AG04450 (cell line): ENCODE measurements around the gene TTC28. TPM values are rescaled to one million over a fixed set of nuclear protein-coding genes. Genes with fewer than 3 reads are reported as not detected.

Source experiments
- CTCF ChIA-PET: fragments of 300-600, 350-600 bp; formaldehyde crosslinking; extraction: SDS; loops from one replicate; lab custom pipeline; 2022; ENCODE audit warnings: antibody characterized with exemption, inconsistent platforms; lab: Charles Lee
- POLR2A ChIA-PET: fragments of 350-600 bp; formaldehyde crosslinking; extraction: SDS; loops from one replicate; lab custom pipeline; 2021; ENCODE audit warnings: antibody characterized with exemption, inconsistent platforms; lab: Yijun Ruan, JAX
- DNase-seq: peaks from one replicate; pipeline ENCODE4 v3.0.0-alpha.2; 2011; ENCODE audit warnings: low read depth, low spot score
- H3K27ac ChIP-seq: one replicate; pipeline ENCODE4 v1.5.1; 2012; ENCODE audit warnings: low read depth, low read length, control low read depth
- H3K27me3 ChIP-seq: one replicate; pipeline ENCODE4 v1.6.0; 2012; ENCODE audit warnings: low read length; ENCODE audit not compliant: control insufficient read depth, insufficient read depth
- H3K4me3 ChIP-seq: 2 replicates; pipeline ENCODE4 v1.5.1; 2011; ENCODE audit warnings: mild to moderate bottlenecking, low read depth, low read length, control low read depth
- H3K9me3 ChIP-seq: 2 replicates; pipeline ENCODE4 v1.5.1; 2012; ENCODE audit warnings: low read length; ENCODE audit not compliant: control insufficient read depth, insufficient read depth
- polyA plus RNA-seq: library from polyadenylated mRNA; depleted of rRNA; stranded (reverse); fragments of >200 nt; gene quantifications from 2 replicates; pipeline ENCODE4 v1.2.3, GENCODE V29; 2011
- TF ChIP-seq, protein P1 (sequence below): IDR thresholded peaks from 2 replicates; pipeline ENCODE4 v1.5.1; 2011; ENCODE audit warnings: low read depth, low read length, control low read depth, inconsistent platforms

TTC28 gene
- polyA plus RNA-seq, 1 experiment = 11.2 TPM

DNA sequence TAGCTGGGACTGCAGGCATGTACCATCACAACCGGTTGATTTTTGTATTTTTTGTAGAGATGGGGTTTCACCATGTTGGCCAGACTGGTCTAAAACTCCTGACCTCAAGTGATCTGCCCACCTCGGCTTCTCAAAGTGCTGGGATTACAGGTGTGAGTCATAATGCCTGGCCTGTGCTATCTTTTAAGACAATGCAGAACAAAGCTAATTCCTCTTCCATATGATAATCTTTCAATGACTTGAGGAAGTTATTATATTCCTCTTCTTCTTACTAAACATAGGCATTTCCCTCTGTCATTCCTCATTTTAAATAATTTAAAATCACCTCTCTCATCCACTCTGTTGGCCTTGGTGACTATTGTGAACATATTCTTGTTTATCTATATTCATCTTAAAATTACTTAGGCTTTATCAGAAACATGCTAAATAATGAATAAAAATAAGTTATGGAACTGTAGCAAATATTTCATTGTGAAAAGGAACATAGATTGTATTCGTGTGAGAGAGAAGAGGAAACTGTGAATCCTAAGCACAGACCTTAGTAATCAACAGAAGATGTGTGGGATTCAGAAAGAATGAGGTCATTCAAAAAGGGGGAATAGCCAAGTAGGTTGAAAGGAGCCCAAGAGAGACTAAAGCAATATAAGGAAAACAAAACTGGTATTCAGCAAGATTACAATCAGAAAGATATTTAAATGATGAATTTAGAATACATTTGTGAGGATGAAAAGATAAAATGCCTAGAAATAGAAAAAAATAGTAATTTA lies 269.4 kb downstream of the TTC28 start:
- ChIA-PET POLR2A (no interaction called here), CTCF (interaction anchor here (2.5 kb wide), 1 partner anchor 358 kb away, joined by 10 read pairs; no protein-coding TSS in a partner anchor)
- no peaks in the 10 kb centered on the region for H3K27me3 ChIP-seq
- TF ChIP-seq, protein P1, sequence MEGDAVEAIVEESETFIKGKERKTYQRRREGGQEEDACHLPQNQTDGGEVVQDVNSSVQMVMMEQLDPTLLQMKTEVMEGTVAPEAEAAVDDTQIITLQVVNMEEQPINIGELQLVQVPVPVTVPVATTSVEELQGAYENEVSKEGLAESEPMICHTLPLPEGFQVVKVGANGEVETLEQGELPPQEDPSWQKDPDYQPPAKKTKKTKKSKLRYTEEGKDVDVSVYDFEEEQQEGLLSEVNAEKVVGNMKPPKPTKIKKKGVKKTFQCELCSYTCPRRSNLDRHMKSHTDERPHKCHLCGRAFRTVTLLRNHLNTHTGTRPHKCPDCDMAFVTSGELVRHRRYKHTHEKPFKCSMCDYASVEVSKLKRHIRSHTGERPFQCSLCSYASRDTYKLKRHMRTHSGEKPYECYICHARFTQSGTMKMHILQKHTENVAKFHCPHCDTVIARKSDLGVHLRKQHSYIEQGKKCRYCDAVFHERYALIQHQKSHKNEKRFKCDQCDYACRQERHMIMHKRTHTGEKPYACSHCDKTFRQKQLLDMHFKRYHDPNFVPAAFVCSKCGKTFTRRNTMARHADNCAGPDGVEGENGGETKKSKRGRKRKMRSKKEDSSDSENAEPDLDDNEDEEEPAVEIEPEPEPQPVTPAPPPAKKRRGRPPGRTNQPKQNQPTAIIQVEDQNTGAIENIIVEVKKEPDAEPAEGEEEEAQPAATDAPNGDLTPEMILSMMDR = no peak
- DNase-seq = no peak
- H3K9me3 ChIP-seq = no peaks in the 10 kb centered on the region
- no peak overlapping the region for H3K4me3 ChIP-seq
- no peak overlapping the region for H3K27ac ChIP-seq

DNA sequence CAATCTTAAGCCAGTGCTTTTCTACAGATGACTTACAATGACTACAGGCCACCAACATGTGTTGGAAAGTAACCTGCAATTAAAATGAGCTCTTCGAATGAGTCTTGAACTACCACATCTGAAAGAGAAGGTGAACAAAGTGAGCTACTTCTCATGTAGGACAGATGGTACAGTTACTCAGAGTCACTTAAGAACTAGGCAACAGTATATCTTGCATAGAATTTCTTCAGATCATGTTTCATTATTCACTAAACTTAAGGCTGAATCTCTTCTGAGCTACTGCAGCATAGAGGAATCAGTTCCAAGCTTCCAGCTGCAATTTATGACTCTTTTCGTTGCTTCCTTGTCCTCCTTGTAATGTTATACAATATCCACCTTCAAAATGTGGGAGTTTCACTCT lies 270.9 kb downstream of the TTC28 start:
- TF ChIP-seq, protein P1 = no peak
- Histone ChIP-seq H3K9me3 (no peaks in the 10 kb centered on the region), H3K27ac (no peak overlapping the region), H3K27me3 (no peaks in the 10 kb centered on the region), H3K4me3 (no peak overlapping the region)
- ChIA-PET POLR2A (no interaction called here), CTCF (interaction anchor here (0.6 to 2.5 kb wide), 2 partner anchors 9 to 357 kb away, joined by 4 to 10 read pairs; no protein-coding TSS in a partner anchor)
- DNase-seq = no peak

DNA sequence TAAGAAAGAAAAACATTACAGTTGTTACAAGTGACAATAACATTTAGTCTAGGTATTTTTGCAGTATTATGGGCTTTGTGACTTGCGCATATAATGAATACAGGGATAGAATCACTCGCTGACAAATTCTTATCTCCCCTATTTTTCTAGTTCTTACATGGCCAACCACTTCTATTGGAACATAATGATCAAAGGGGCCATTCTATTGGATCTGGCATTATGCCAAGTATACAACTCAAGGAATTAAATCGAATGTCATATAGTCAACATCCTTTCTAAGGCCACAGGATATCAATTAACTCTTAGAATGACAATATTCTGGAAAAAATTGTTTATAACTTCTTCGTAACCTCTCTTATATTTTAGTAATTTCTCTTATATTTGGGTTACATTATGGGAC lies 272.0 kb downstream of the TTC28 start:
- Histone ChIP-seq H3K27ac (no peak overlapping the region), H3K27me3 (no peaks in the 10 kb centered on the region), H3K4me3 (no peak overlapping the region), H3K9me3 (no peaks in the 10 kb centered on the region)
- POLR2A ChIA-PET = no interaction called here
- CTCF ChIA-PET = no interaction called here
- no peak for DNase-seq
- TF ChIP-seq, protein P1 = no peak

DNA sequence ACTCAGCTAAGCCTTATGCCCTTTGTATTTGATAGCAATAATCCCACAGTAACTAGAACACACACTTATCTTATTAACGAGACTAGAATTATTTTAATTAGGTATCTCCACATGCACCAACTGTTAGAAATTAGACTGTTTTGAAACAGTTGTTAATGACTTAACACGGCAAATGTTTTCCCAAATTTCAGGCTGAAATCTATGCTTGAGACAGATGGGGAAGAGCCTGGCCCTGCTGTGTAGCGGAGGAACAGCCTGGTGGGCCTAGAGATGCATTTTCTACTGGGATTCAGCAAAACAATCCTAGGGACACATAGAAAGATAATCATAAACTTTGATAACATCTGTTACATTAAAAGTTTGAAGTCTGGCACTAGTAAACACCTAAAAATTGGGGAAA lies 273.4 kb downstream of the TTC28 start:
- POLR2A ChIA-PET = no interaction called here
- TF ChIP-seq, protein P1 = no peak
- CTCF ChIA-PET = no interaction called here

DNA sequence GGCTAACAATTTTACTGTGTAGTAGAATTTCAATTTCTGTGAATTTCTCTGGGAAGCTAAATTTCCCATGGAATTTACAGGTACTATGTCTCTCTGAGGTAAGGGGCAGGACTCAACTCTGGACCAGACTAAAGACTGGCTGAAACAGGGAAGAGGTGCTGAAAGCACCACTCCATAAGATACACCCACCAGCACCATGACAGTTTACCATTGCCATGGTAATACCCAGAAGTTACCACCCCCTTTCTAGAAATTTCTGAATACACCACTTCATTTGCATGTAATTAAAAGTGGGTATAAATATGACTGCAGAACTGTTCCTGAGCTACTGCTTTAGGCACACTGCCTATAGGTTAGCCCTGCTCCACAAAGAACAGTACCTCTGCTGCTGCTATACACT lies 274.1 kb downstream of the TTC28 start:
- Histone ChIP-seq H3K27ac (no peak overlapping the region), H3K4me3 (no peak overlapping the region), H3K27me3 (no peaks in the 10 kb centered on the region), H3K9me3 (no peaks in the 10 kb centered on the region)
- POLR2A ChIA-PET = no interaction called here
- TF ChIP-seq, protein P1 = no peak
- DNase-seq = no peak
- CTCF ChIA-PET = no interaction called here

More for the DNA sequence above, 273.4 kb downstream of the TTC28 start:
- Histone ChIP-seq H3K27me3 (no peaks in the 10 kb centered on the region), H3K9me3 (no peaks in the 10 kb centered on the region), H3K27ac (no peak overlapping the region), H3K4me3 (no peak overlapping the region)
- DNase-seq = no peak
